Activated T-cell treated with anti-CD3 and anti-CD28 coated beads for 48 hours (primary cell): ENCODE data around the gene NAPG.
"Not testable (repeated sequence)": the region's sequence is repeated elsewhere in the genome, so short reads cannot be mapped to it uniquely, and the experiment has no call there.

Experiments
- DNase-seq: peaks from one replicate; pipeline ENCODE4 v3.0.0-alpha.2; 2020; ENCODE audit warnings: low read depth

Gene NAPG

DNA sequence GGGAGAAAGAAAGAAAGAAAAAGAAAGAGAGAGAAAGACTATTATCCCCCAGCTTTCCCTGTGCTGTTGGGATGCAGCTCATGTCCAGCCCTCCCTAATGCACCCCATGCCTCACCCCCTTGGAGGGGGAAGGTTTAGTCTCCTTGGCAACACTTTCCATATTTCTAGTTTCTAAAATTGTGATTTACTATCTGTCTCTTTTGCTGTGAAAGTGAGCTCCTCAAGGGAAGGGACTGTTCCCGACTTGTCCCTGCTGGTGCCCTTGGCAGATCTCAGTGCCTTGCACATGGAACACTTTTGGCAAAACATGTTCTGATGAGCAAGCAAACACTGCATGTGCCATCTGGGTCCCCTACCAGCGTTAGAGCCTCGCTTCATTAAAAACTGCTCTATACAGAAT lies 11.7 kb upstream of the NAPG start:
- no peak for DNase-seq

DNA sequence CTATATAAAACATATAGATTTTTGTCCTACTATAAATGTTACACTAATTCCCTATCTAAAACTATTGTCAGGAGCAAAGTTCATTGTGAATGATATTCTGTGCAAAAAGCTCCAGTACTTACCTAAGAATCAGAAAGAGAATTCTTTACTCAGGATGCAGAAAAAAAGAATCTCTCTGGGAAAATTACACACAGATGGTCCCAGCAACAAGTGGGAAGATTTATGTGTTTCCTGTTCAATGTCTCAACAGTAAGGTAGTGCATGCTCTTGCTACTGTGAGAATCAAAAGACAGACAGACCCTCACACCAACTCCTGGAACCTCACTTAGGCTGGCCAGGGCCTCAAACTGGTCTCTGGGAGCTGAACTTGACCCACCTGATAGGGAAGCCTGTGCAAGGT lies 11.2 kb upstream of the NAPG start:
- DNase-seq, result no peak

DNA sequence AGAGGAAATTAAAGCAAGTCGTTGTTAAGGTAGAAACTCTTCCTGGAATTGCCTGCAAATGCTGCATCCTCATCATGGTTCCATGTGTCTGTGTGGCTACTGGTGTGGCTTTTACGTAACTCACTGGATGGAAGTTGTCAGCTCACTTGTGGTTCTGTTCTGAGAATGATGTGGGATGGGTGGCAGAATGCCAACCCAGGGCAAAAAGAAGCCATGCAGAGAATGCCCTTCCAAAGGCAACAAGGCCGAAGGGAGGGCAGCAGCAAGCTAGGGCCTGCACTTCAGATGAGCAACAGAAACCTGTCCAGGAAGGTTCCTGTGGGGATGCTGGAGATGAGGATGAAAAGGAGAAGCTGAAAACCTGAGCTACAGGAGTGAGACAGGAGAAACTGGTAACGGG lies 10.4 kb upstream of the NAPG start:
- DNase-seq, result no peak

DNA sequence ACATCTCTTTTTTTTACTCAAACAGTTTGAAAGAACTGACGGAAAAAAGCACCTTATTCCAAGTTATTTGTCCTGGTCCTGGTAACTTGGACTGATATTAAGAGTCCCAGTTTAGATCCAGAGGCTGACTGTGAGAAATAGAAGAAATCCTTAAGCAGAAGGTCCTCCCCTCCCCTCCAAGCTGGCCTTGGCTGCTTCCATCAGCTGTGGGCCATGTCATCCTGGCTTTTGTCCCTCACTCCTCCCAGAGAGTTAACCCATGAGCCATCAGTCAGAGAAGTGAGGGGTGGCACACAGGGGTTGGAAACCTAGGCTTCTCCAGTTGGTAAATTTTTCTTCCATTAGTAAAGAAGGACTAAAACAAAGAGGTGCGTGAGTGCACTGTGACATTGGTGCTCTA lies 9.7 kb upstream of the NAPG start:
- DNase-seq, result no peak

DNA sequence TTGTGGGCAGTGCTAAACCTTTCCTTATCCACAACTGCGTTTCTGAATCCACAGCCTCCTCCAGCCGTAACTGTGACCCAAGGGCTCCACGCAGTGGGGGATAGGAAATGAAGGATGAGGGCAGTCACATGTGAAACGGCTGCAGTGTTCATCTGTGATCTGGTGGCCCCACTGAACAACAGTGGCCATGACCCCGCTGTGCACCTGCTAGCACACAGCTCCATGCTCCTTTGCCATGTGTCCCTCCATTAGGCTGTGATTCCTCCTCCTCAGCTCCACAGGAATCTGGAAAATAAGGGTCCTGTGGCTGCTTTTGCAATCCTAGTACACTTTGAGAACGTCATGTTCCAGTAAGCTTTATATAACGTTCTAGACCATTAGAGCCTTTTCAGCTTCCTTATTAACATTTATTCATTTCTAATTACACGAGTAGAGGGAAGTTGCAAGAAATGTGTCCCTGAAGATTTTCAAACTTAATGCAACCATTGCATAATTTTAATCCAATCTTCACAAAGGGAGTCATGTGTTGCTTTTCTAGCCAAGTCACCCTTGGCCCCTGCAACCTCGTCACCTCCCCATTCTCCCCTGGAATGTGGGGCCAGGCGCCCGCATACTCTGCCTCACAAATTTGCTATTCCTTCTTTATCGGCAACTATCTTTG lies 7.1 kb upstream of the NAPG start:
- DNase-seq, result no peak

DNA sequence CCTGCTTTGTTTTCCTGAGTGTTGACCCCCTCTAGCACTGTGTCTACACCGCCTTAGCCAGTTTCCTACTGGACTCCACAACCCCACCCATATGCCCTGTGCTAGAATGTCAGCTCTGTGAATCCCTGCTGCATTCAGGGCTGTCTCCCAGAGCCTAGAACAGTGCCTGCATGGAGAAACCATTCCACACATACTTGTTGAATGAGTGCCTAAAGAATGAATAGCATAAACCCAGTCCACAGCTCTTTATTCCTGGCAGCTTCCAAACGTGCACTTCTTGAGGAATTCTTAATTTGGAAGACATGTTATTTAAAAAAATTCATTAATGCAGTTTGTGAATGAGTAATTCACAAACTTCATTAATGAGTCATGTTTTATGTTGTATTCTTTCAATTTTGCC lies 6.5 kb upstream of the NAPG start:
- DNase-seq, result no peak

DNA sequence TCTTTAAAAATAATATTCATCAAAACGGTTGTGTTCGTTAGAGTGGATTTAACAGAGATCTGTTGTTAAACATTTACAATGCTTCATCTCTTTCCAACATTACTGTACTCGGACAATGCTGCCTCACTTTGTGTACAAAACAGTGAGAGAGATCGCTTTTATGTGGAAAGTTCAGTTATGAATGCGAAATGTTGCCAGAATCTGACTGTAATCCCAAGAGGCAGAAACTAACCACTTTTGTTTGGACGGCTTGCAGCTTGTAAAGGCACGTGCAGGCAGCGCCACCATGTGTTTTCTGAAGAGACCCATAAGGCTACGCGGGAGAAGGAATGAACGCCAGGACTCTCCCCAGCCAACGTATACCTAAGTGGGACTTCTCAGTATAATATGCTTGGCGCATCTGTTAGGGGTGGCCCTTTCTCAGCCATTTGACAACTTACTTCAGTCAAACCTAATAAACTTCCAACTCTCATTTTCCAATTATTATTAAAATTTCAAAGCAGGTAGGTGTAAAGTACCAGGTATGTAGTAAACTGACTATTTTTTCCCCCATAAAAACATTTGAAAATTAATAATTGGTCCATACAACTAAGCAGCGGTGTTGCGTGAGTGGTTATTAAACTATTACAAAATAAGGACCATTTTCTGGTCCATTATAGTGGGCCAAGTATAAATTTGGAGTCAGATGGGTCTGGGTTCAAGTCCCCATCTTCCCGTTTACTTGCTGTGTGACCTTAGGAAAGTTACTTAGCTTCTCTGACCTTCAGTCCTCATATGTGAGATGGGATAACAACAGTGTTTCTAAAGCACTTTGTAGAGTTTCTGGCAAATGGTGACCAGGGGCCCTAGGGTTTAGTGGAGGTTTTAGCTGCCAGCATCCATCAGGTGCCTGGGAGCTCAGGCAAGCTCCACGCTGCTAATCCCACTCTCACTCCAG lies 5.6 kb upstream of the NAPG start:
- DNase-seq, result peak; percentile 40

DNA sequence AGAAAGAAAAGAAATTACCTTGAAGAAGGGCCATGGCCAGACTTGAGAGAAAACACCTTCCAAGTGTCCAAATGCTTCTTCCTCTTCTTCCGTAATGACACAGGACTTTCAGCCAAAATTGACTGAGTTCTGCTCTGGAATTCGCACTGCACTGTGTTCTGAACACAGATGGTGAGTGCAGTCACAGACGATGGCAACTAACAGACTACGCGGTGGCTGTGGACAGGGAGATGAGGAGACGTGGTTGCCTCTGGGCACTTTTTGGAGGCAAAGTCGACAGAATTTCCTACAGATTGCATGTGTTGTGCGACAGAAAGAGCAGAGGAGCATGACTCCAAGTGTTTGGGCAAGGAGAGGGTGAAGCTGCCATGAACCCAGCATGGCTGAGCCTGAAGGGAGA lies 4.3 kb upstream of the NAPG start:
- DNase-seq, result no peak

DNA sequence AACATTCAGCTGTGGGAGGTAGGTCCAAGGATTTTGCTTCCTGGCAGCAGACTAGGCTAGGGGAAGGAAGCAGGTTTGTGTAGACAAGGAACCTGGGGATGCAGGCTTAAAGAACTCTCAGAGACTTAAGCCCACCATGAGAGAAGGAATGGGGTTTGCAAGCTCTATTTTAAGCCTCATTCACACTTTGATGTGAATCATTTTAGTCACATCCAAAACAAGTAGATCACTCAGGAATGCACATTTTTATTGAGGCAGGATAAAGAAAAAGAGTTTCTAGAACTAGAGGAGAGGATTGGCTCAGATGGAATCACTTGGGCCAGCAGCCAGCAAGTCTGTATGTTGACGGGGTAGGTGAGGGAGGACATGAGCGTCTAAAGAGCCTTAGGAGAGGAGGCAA lies 3.3 kb upstream of the NAPG start:
- no peak for DNase-seq

DNA sequence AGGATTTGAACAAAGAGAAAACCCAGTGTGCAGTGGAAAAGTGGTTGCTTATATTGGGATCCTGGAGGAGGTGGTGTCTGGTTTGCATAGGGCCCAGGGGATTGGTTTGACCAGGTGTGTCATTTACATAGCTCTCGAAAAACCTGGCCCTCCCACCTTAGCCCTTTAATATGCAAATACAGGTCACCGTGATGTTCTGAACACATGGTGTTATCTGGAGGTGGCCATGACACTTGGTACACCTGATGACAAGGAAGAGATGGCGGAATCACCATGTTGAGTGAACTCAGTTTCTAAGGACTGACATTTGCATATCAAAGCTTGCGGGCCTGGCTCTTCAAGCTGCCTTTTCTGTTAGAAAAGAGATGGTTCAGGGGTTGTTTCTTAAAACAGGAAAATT lies 2.3 kb upstream of the NAPG start:
- DNase-seq, result no peak

DNA sequence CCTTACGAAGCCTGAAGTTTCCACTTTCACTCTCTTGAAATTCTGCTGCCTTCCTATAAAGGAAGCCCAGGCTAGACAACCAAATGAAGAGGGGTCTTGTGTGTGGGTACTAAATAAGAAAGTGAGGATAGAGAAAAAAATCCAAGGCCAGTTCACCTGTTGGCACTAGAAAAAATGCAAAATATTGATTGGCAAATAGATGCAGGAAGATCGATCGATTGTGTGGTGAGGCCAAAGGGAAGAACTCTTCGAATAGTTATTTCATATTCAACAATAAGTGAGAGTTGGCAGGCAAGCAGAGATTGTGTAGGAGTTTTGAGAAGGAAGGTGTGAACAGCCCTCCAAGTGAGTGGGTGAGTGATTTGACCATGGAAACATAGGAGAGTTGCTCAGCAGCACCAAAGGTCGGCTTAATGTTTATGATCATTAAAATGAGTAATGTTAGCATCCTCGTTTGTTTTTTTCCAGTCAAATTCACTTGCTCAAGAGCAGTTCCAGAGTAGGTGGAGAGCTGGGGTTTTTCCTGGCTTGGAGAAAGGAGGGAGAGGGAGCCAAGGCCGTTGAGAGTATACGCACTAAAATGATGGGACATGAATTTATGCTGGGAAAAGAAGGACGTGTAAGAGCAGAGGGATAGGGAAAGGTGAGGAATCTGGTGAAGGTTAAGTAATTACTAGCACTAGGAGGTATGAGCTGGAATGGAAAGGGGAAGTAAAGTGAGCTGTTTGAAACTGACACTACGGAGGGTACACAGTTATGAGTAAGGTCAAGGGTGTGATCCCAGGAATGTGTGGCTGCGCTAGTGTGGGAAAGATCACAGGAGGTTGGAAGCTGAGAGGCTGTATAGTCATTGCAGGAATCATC lies 1.1 kb upstream of the NAPG start:
- no peak for DNase-seq

DNA sequence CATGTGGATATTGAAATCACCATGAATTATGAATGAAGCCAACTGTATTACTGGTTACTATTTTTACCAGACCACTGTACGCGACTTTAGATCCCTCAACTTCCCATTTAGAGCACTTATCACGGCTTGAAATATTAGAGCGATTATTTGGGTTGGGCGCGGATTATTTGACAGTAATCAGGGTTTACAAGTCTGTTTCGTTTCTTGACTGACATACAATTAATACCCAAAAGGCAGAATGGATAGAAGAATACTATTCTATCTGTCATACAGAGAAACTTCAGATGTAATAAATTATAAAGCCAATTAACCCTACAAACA lies 496 bp upstream of the NAPG start:
- no peak for DNase-seq

DNA sequence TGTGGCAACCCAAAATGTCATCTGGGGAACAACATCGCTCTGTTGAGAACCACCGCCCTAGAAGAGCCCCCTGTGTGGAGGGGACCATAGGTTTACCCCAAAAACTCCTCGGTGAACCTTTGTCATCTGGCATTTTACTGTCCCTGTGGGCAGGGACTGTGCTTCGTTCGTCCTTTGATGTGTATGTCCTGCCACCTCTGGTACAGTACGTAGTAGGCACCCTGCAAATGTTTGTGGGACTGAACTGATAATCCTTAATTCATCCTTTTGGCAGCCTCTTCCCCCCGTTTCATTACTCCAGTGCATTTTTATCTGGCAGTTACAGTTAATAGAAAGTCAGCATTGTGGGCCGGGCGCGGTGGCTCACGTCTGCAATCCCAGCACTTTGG lies 728 bp downstream of the NAPG start:
- no peak for DNase-seq

DNA sequence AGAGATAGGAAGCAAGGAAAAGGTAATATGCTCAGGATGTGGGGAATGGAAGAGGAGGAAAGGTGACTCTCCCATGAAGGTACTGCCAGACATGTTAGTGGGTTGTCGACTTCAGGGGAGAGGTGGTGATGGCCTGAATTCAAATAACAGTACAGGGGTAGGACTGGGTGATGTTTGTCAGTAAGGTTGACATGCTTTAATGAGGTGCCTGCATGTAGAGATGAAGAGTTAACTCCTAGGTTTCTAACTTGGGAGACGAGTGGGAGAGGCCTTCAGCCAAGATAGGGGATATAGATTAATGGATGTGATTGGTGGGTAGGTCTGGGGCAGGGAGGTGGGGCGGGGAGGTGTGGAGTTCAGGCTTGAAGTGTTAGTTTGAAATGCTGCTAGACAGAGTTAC lies 2.6 kb downstream of the NAPG start:
- DNase-seq, result no peak

DNA sequence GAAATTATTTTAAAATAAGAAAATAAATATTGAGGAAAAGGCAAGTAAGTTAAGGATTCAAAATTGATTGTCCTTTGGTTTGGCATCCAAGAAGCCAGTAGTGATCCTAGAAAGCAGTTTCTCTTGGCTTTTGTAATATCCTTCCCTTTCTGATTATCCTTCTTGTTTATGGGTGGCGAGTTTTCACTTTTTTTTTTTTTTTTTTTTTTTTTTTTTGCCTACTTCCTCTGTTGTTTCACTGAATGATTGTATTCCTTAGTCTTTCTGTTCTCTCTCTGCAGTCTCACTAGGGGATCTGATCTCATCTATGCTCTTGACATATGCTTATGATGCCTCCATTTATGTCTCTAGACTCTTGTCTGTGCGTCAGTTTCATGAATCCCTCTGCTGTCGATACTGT lies 4.2 kb downstream of the NAPG start:
- DNase-seq, result no peak

DNA sequence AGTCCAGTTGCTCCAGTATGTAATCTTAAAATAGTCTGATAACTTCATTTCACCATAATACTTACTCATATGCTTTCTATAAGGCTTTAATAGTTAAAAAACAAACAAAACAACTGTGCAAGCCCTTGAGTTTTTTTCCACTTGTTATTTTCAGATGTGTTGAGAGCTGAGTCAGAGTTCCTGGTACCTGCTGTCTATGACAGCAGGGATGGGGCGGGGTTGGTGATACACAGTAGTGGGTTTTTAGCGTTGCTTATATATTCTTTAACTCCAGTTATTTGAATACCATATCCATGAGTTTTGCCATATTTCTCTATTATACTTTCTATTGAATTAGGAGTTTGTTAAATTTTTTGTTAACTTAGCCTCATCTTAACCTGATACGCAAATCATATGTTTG lies 5.0 kb downstream of the NAPG start:
- DNase-seq, result no peak

DNA sequence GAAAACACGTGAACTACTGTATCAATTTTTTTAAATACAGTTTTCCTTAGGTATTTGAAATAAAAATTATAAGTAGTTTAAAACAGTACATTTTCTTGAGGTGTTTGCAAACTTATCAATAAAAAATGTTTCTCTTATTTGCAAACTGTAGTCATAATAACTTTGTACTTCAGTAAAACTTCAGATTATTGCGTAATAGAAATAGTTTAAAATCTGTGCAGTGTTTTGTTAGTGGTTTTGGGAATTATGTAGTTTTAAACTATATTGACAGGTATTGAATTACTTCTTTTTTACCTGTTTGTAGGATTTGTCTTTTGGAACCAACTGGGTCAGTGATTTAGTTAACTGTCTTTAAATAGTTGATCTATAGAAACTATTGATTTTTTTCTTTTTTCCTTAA lies 7.3 kb downstream of the NAPG start:
- no peak for DNase-seq

DNA sequence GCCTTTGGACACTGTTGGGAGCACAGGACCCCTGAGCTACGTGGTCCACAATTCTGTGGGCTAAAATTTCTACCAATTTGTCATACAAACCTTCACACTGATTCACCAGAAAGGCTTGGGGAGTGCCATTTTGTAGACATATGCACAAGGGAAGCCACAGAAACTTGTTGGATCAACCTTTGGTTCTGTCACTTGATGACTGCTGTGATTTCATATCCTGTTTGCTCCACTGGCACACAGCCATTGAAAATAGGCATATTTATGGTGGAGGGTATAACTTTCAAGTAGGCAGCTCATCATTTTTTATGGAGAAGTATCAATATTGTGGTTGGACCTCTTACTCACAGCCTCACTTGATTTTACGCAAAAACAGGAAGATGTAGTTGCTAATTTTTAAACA lies 10.5 kb downstream of the NAPG start:
- DNase-seq, result no peak

DNA sequence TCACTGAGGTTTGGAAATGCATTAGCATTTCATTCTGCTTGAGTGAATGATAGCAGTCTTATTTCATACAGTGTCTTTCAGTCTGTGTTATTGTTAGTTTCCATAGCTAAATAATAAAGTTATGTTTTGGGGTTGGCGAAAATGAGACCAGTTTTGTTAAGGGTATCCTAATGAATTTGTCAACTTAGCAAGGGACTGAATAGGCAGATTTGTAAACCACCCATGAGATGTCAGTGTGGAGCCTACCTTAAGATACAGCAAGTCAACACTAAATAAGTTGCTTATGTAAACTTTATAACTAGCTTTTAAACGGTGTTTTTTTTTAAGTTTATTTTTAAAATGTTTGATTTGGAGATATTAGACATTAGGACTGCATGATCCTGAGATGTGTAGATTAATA lies 11.9 kb downstream of the NAPG start:
- DNase-seq, result no peak

DNA sequence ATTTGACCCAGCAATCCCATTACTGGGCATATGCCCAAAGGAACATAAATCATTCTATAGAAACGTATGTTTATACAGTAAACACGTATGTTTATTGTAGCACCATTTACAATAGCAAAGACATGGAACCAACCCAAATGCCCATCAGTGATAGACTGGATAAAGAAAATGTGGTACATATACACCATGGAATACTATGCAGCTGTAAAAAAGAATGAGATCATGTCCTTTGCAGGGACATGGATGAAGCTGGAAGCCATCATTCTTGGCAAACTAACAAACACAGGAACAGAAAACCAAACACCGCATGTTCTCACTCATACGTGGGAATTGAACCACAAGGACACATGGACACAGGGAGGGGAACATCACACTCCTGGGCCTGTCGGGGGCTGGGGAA lies 13.3 kb downstream of the NAPG start:
- not testable (repeated sequence) for DNase-seq

DNA sequence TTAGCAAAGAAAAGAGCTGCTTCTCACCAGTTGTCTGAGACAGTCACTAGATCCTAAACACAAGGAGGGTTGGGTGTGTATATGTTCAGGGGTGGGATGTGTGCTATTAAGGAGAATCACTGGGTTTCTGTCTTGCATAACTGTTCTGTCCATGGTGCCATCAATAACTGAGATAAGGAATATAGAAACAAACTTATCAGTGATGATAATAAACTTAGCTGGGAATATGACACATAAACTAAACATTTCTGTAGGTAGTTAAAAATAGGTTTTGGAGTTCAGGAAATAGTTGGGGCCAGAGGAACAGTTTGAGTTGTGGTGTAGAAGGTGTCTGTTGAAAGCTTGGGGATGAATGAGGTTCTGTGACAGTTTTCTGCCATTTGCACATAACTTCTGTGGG lies 17.4 kb downstream of the NAPG start:
- no peak for DNase-seq

DNA sequence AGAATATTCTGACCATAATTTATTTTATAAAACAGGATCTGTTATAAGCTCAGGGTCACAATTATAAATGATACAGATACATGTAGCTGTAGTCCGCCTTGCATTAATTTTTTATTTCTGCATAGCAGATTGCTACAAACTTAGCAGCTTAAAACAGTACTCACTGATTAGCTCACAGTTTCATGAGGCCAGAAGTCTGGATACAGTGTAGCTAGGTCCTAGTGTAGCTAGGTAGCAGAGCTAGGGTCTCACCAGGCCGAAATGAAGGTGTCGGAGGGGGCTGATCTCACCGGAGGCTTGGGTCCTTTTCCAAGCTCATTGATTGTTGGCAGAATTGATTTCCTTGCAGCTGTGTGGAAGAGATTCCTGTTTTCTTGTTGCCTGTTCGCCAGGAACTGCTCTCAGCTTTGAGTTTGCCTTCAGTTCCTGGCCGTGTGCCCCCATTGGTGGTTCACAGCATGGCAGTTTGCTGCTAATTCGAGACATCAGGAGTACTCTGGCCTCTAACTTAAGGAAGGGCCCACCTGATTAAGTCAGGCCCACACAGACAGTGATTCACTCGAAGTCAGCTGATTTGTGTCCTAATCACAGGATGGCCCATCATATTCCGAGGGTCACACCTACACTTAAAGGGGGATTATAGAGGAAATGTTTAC lies 18.4 kb downstream of the NAPG start:
- DNase-seq, result no peak
